ENCODE results near the gene ATG7.
A peak's percentile ranks its signal among the peaks of the same experiment; 100 is the strongest.
"Not testable (repeated sequence)": the region's sequence is repeated elsewhere in the genome, so short reads cannot be mapped to it uniquely, and the experiment has no call there.

ATG7 gene

GRCh38 chr3:11302444-11302843 lies 30.2 kb downstream of the ATG7 start:
- peak; percentile 2 for DNase-seq

- no peak for DNase-seq
Measured at GRCh38 chr3:11304175-11304574, 32.0 kb downstream of the ATG7 start.

- peak; percentile 25 for DNase-seq
Measured at GRCh38 chr3:11305509-11305908, 33.3 kb downstream of the ATG7 start.

- DNase-seq = no peak
Measured at GRCh38 chr3:11306817-11307589, 34.8 kb downstream of the ATG7 start.

- no peak for DNase-seq
Measured at GRCh38 chr3:11307830-11308432, 35.7 kb downstream of the ATG7 start.

GRCh38 chr3:11310258-11310657 lies 38.1 kb downstream of the ATG7 start:
- DNase-seq = no peak

- DNase-seq = no peak
Measured at GRCh38 chr3:11312166-11312565, 40.0 kb downstream of the ATG7 start.

GRCh38 chr3:11317300-11317699 lies 45.1 kb downstream of the ATG7 start:
- DNase-seq = no peak

- no peak for DNase-seq
Measured at GRCh38 chr3:11322931-11323330, 50.7 kb downstream of the ATG7 start.

- no peak for DNase-seq
Measured at GRCh38 chr3:11323813-11324212, 51.6 kb downstream of the ATG7 start.

- DNase-seq = no peak
Measured at GRCh38 chr3:11327619-11328018, 55.4 kb downstream of the ATG7 start.

GRCh38 chr3:11328196-11328945 lies 56.2 kb downstream of the ATG7 start:
- DNase-seq = no peak

- no peak for DNase-seq
Measured at GRCh38 chr3:11329777-11330176, 57.6 kb downstream of the ATG7 start.

- DNase-seq = no peak
Measured at GRCh38 chr3:11331101-11331500, 58.9 kb downstream of the ATG7 start.

GRCh38 chr3:11335056-11335608 lies 62.9 kb downstream of the ATG7 start:
- DNase-seq = peak; percentile 60

- no peak for DNase-seq
Measured at GRCh38 chr3:11339541-11339940, 67.3 kb downstream of the ATG7 start.

GRCh38 chr3:11346416-11346815 lies 74.2 kb downstream of the ATG7 start:
- no peak for DNase-seq

GRCh38 chr3:11348877-11349276 lies 76.7 kb downstream of the ATG7 start:
- not testable (repeated sequence) for DNase-seq

GRCh38 chr3:11349446-11349845 lies 77.2 kb downstream of the ATG7 start:
- no peak for DNase-seq

- no peak for DNase-seq
Measured at GRCh38 chr3:11350374-11350773, 78.2 kb downstream of the ATG7 start.

- no peak for DNase-seq
Measured at GRCh38 chr3:11351451-11351850, 79.3 kb downstream of the ATG7 start.

- no peak for DNase-seq
Measured at GRCh38 chr3:11356269-11356668, 84.1 kb downstream of the ATG7 start.

- no peak for DNase-seq
Measured at GRCh38 chr3:11362600-11362999, 90.4 kb downstream of the ATG7 start.

- no peak for DNase-seq
Measured at GRCh38 chr3:11363715-11364114, 91.5 kb downstream of the ATG7 start.
